C4-2B (cell line): ENCODE data around the gene INKA1.

Experiments
- ZFX ChIP-seq: fragments of 450-650 bp; IDR thresholded peaks from 2 replicates; pipeline ENCODE4 v1.6.1; 2017
- TF ChIP-seq, protein P1 (sequence below): fragments of 450-650 bp; conservative IDR thresholded peaks from 2 replicates; pipeline ENCODE4 v1.5.1; 2017; ENCODE audit warnings: mild to moderate bottlenecking

DNA sequence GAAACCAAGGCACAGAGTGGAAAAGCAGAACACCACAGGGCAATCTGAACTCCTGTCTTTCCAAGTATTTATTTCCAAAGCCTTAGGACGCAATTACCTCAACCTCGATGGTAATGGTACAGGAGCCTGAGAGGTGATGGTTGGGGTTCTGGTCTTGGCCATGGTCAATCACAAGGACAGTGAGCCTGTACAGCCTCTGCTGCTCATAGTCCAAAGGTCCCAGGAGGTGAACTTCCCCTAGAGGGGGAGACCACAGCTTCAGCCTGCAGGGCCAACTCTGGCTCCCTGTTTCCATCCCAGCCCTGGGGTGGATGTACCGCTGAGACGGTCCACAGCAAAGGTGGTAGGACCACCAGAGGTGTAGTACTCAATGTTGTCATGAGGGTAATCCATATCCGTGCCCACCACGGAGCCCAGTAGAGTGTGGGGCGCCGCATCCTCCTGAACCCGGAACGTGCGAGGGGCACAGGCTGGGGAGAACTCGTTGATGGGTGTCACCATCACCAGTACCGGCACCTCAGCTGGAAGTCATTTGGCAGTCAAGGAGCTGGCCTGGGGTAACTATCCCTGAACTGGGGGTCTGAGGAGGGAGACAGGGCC, 9.5 kb upstream of the INKA1 start:
- TF ChIP-seq, protein P1, sequence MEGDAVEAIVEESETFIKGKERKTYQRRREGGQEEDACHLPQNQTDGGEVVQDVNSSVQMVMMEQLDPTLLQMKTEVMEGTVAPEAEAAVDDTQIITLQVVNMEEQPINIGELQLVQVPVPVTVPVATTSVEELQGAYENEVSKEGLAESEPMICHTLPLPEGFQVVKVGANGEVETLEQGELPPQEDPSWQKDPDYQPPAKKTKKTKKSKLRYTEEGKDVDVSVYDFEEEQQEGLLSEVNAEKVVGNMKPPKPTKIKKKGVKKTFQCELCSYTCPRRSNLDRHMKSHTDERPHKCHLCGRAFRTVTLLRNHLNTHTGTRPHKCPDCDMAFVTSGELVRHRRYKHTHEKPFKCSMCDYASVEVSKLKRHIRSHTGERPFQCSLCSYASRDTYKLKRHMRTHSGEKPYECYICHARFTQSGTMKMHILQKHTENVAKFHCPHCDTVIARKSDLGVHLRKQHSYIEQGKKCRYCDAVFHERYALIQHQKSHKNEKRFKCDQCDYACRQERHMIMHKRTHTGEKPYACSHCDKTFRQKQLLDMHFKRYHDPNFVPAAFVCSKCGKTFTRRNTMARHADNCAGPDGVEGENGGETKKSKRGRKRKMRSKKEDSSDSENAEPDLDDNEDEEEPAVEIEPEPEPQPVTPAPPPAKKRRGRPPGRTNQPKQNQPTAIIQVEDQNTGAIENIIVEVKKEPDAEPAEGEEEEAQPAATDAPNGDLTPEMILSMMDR = no peak
- no peak for TF ChIP-seq ZFX
